ENCODE results near the gene ARHGAP8.

Gene ARHGAP8

DNA sequence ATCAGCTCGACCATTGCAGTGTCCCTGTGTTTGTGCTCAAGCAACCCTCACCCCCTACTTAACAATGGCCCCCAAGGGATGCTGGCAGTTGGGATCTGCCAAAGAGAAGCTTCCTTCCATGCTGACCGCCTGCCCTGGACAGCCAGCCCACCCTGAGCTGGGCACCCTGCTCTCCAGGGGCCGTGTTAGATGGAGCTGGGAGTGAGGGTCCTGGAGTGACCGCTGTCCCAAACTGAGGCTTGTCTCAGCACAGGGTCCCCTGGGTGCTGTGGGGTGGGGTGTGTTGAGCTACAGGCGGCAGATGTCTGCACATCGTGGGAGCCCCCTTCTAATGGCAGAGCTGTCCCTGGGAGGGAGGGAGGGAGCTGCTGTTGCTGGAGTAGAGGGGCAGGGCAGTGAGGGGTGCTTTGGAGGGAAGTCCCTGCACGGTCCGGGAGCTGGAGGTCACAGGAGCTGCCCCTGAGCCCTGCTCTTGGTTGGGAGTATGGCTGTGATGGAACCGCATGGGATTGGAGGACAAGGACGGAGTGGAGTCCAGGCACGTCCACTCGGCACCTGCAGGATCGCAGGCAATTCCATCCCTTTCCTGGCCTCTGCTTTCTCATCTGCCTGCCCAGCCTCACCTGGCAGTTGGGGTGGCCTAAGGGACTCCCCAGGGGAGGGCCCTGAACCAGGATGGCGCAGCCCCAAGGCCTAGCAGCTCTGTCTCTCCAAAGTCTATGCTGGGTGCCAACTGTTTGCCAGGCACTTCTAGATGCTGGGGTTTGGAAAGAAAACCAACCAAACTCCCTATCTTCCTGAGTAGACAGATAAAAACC is 126.3 kb downstream of the ARHGAP8 start:
- TF ChIP-seq POLR2AphosphoS5 (IDR thresholded peaks at IDR 0.05; ENCODE audit: low read depth, low read length) (no peak), TAF1 (IDR thresholded peaks at IDR 0.05; ENCODE audit: borderline replicate concordance, low read depth, low read length) (no peak), POLR2A (IDR thresholded peaks at IDR 0.05; ENCODE audit: low read depth, low read length) (no peak)
- no peak for FAIRE-seq
- no peak for DNase-seq (ENCODE audit: insufficient read length)

DNA sequence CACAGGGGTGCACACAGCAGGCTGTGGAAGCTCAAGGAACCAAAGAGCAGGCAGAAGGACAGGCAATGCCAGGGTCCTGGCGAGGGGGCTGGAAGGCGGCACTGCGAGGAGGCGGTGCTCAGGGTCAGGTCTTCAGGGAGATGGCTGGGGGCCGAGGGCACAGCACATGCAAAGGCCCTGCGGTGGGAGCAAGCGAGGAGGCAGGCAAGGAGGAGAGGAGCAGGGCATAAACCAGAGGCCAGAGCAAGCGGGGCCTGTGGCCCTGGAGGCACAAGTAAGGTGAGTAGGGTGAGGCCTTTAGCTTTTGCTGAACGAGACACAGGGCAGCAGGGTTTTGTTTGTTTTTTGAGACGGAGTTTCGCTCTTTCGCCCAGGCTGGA is 126.9 kb downstream of the ARHGAP8 start:
- DNase-seq (ENCODE audit: insufficient read length) (no peak), FAIRE-seq (no peak)
- no peak for TF ChIP-seq TAF1 (IDR thresholded peaks at IDR 0.05; ENCODE audit: borderline replicate concordance, low read depth, low read length)
- no peak for TF ChIP-seq POLR2AphosphoS5 (IDR thresholded peaks at IDR 0.05; ENCODE audit: low read depth, low read length)
- no peak for TF ChIP-seq POLR2A (IDR thresholded peaks at IDR 0.05; ENCODE audit: low read depth, low read length)

DNA sequence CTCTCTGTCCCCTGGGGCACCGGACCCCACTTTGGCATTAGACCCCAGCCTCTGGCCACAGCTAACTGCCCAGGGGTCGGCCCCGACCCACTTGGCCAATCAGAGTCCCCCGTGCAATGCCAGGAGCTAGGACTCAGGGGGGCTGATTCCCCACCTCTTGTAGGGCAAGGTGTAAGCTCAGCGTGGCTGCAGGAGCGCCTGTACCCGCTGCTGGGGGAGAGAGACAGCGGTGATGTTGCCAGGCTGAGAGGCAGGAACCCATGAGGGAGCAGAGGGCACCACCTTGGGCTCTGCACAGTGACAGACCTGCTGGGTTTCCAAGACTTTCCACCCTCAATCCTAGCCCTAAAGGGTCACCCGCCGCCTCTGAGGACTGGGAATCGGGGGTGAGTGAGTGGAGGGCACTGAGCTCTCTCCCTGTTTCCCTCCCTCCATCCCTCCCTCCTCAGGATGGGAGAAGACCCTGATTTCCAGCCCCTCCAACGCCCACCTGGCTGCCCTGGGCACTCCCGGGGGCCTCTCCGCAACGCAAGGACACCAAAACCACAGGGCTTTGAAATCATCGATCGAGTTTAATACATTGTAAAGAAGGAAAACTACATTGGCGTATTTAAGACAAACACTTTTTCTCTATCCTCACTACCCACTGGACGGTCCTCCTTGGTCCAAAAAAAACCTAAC is 128.4 kb downstream of the ARHGAP8 start:
- DNase-seq (ENCODE audit: insufficient read length) (no peak), FAIRE-seq (no peak)
- TF ChIP-seq TAF1 (IDR thresholded peaks at IDR 0.05; ENCODE audit: borderline replicate concordance, low read depth, low read length) (no peak), POLR2AphosphoS5 (IDR thresholded peaks at IDR 0.05; ENCODE audit: low read depth, low read length) (no peak), POLR2A (IDR thresholded peaks at IDR 0.05; ENCODE audit: low read depth, low read length) (no peak)

DNA sequence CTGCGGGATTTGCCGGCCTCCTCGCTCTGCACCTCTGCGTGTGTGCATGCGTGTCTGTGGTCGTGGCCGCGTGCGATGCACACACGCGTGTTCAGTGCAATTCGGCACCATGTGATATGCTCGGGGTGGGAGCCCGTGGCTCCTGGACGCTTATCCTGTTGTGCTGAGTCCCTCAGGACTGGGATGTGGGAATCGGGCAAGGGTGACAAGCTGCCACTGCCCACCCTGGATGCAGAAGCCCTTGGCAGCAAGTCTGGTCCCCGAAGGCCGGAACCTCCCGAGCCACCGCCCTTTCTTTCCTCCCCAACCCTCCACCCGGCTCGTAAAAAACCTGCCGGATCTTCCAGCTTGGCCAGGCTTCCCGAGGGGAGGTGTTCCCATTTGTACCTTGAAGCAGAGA is 129.2 kb downstream of the ARHGAP8 start:
- no peak for FAIRE-seq
- TF ChIP-seq POLR2AphosphoS5 (IDR thresholded peaks at IDR 0.05; ENCODE audit: low read depth, low read length) (no peak), POLR2A (IDR thresholded peaks at IDR 0.05; ENCODE audit: low read depth, low read length) (no peak), TAF1 (IDR thresholded peaks at IDR 0.05; ENCODE audit: borderline replicate concordance, low read depth, low read length) (no peak)
- no peak for DNase-seq (ENCODE audit: insufficient read length)

DNA sequence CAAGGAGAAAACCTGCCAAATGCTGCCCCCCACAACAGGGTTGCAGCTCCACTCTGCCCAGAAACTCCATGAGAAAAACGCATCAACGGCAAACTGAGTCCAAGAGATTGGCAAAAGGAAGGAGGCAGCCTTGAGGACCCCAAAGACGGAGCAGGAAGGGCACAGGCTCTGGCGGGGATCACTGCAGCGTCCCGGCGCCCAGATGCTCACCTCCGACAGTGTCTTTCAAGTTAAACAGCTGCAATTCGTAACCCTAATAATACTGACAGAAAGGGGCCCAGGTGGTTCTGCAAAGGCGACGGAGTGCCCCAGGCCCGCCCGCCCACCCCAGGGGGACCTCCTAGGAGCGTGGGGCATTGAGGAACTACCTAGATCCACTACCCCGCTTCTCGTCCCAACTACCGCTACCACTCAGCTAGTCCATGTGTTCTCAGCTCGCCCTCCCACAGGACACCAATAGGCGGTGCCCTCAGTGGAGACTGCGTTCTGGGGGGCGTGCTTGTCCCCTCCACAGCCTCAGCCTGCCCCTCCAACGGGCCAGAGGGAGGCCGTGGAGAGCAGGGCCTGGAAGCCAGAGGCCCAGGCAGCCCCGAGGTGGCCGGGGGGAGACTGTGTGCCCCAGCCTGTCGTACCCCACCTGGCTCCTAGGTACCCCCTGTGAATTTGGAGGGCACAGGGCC is 130.0 kb downstream of the ARHGAP8 start:
- no peak for DNase-seq (ENCODE audit: insufficient read length)
- no peak for FAIRE-seq
- TF ChIP-seq TAF1 (IDR thresholded peaks at IDR 0.05; ENCODE audit: borderline replicate concordance, low read depth, low read length) (no peak), POLR2AphosphoS5 (IDR thresholded peaks at IDR 0.05; ENCODE audit: low read depth, low read length) (no peak), POLR2A (IDR thresholded peaks at IDR 0.05; ENCODE audit: low read depth, low read length) (no peak)

DNA sequence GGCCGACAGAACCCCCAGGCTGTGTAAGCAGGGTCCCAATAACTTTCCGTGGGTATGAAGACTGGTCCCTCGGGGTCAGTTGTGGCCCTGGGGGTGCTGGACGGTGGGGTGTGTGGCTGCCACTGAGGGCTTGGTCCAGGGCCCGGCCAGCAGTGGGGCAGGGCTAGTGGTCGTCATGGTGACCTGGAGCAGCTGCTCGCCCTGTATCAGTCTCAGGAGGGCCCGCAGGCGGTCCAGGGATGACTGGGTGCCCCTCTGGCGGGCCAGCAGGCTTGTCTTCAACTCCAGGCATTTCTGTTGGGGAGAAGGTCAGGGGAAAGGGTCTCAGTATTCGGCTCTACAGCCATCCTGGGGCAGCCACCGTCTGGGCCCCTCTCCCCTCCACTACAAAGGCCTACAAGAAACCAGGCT is 130.6 kb downstream of the ARHGAP8 start:
- DNase-seq (ENCODE audit: insufficient read length): no peak
- TF ChIP-seq POLR2AphosphoS5 (IDR thresholded peaks at IDR 0.05; ENCODE audit: low read depth, low read length) (no peak), POLR2A (IDR thresholded peaks at IDR 0.05; ENCODE audit: low read depth, low read length) (no peak), TAF1 (IDR thresholded peaks at IDR 0.05; ENCODE audit: borderline replicate concordance, low read depth, low read length) (no peak)
- FAIRE-seq: no peak

DNA sequence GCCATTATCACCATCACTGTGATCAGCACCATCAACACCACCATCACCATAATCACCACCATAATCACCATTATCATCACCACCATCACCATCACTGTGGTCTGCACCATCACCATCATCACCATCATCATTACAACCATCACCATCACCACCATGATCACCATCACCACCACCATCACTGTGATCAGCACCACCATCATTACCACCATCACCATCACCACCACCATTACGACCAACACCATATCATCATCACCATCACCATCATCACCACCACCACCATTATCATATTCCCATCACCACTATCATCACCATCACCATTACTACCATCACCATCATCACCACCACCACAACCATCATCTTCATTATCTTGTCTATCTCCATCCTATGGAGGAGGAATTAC is 132.2 kb downstream of the ARHGAP8 start:
- no peak for DNase-seq (ENCODE audit: insufficient read length)
- no peak for FAIRE-seq
- no peak for TF ChIP-seq TAF1 (IDR thresholded peaks at IDR 0.05; ENCODE audit: borderline replicate concordance, low read depth, low read length)
- TF ChIP-seq POLR2AphosphoS5 (IDR thresholded peaks at IDR 0.05; ENCODE audit: low read depth, low read length): no peak
- no peak for TF ChIP-seq POLR2A (IDR thresholded peaks at IDR 0.05; ENCODE audit: low read depth, low read length)

DNA sequence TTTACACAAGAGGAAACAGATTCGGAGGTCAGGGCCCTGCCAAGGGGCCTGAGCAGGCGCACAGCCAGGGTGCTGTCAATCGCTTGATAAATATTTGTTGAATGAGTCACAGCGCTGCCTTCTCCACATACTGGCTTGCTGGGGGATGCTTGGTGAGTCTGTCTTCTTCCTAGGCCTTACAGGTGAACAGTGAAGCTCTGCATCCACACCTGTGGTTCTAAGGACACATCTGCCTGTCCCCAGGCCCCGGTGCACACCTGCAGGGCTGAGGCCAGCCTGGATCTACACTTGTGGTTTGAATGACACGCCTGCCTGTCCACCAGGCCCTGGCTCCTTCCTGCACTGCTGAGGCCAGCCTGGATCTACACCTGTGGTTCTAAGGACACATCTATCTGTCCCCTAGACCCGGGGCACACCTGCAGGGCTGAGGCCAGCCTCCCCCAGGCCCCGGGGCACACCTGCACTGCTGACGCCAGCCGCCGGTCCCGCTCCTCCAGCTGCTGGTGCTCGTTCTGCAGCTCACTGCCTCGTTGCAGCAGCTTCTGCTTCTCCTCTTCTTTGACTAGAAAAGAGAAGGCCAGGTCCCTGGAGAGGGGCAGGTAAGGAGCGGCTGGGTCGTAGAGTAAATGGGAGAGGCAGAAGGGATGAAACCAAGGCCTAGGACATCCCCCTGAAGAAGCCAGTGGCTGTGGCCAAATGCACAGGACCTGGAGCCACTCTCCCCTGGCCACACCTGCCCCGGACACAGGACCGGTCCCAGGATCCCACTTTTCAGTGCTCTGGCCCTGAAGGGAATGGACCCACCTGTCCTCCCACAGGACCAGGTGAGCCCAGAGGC is 132.8 kb downstream of the ARHGAP8 start:
- FAIRE-seq (no peak), DNase-seq (ENCODE audit: insufficient read length) (no peak)

DNA sequence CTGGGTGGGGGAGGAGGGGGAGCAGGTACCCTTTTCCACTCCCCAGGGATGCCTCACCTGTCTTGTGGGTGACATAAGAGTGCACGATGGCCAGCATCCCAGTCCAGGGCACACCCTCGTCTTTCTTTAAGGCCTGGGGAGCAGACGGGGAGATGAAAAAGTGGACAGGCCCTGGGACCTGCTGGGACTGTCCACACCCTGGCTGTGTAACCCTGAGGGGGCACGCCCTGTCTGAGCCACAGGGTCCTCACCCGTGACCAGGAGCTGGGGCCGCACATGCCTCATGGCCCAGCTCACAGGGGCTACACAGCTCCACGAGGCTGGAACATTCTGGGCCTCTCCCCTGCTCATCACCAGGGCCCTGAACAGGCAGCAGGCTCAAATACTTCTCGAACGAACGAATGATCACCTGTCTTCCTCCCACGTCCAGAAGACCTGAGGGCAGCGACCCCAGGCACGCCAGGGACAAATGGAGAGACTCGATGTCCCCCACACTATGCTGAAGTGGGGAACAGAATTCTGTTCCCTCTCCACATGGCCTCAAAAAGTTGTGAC is 133.5 kb downstream of the ARHGAP8 start:
- no peak for DNase-seq (ENCODE audit: insufficient read length)
- no peak for TF ChIP-seq POLR2A (IDR thresholded peaks at IDR 0.05; ENCODE audit: low read depth, low read length)
- no peak for TF ChIP-seq TAF1 (IDR thresholded peaks at IDR 0.05; ENCODE audit: borderline replicate concordance, low read depth, low read length)
- TF ChIP-seq POLR2AphosphoS5 (IDR thresholded peaks at IDR 0.05; ENCODE audit: low read depth, low read length): no peak
- FAIRE-seq: no peak

More for the DNA sequence above, 132.8 kb downstream of the ARHGAP8 start:
- no peak for TF ChIP-seq TAF1 (IDR thresholded peaks at IDR 0.05; ENCODE audit: borderline replicate concordance, low read depth, low read length)
- TF ChIP-seq POLR2AphosphoS5 (IDR thresholded peaks at IDR 0.05; ENCODE audit: low read depth, low read length): no peak

DNA sequence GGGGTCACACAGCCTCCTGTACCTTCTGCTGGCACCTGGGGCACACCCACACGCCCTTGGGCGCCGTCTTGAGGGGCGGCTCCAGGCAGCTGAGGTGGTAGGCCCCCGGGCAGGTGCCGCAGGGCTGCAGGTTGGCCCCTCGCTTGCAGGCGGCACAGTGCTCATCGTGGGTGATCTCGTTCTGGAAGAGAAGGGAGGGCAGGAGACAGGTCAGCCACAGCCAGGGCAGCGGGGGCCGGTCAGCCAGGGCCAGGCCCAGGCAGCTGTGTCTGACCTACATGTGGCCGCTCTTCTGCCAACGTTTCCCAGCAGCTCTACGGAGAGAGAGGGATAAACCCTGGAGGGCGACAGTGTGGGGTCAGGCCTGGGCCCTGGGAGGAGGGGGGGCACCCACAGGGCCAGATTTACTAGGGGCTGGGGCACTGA is 135.6 kb downstream of the ARHGAP8 start:
- DNase-seq (ENCODE audit: insufficient read length) (no peak), FAIRE-seq (no peak)
- TF ChIP-seq TAF1 (IDR thresholded peaks at IDR 0.05; ENCODE audit: borderline replicate concordance, low read depth, low read length): no peak
- no peak for TF ChIP-seq POLR2AphosphoS5 (IDR thresholded peaks at IDR 0.05; ENCODE audit: low read depth, low read length)
- no peak for TF ChIP-seq POLR2A (IDR thresholded peaks at IDR 0.05; ENCODE audit: low read depth, low read length)

All from GM12892 (cell line).